ENCODE measurements around the gene RPL35A. TPM values are rescaled to one million over a fixed set of nuclear protein-coding genes. Genes with fewer than 3 reads are reported as not detected.
"Not testable (repeated sequence)": the region's sequence is repeated elsewhere in the genome, so short reads cannot be mapped to it uniquely, and the experiment has no call there.

Gene RPL35A
- polyA plus RNA-seq, 12 donors: 1,356 to 4,145 (median 1,792) TPM; not detected in 1

DNA sequence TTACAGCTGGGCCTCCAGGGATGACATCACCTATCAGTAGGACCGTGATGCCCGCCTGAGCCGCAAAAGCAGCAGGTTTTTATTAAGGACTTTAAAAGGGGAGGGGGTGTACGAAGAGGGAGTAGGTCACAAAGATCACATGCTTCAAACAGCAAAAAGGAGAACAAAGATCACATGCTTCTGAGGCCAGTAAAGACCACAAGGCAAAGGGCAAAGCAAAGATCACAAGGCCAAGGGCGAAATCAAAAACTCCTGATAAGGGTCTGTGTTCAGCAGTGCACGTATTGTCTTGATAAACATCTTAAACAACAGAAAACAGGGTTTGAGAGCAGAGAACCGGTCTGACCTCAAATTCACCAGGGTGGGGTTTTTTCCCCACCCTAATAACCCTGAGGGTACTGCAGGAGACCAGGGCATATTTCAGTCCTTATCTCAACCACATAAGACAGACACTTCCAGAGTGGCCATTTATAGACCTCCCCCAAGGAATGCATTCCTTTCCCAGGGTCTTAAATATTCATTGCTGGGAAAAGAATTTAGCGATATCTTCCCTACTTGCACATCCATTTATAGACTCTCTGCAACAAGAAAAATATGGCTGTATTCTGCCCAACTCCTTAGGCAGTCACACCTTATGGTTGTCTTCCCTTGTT, 17.5 kb downstream of the RPL35A start:
- DNase-seq: not testable (repeated sequence)

DNA sequence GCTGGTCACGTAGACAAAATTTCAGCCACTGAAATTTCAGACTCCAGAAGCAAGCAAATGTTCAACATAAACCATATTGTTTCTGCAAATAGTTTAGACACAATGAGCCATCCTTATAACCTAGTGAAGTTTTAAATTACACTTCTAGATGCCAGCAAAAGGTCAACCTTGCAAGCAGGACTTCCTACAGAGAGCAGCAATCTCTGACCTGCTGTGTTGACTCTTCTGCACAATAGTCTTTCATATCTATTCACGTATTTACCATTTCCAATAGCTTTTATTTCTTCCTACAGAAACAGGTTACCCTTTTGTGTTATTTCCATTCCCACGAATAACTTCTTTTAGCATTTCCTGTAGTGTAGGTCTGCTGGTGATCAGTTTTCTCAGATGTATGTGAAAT, 20.6 kb downstream of the RPL35A start:
- no peak for DNase-seq

DNA sequence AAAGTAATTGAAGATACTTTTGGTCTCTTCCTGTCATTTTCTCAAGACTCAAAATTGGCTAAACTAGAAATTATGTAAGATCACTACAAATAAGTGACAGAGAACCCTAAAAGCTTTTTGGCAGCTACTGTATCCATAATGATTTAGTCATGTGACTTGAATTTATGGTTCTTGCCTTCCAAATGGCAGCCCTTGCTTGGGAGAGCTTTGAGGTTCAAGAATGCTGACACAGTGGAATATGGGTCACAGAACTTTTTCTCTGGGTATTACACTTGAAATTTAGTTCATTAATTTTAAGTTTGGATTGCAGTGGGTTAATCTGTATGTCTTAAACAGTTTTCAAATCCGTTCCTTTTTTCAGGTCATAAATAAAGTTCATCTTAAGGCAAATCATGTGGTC, 24.0 kb downstream of the RPL35A start:
- DNase-seq: no peak

DNA sequence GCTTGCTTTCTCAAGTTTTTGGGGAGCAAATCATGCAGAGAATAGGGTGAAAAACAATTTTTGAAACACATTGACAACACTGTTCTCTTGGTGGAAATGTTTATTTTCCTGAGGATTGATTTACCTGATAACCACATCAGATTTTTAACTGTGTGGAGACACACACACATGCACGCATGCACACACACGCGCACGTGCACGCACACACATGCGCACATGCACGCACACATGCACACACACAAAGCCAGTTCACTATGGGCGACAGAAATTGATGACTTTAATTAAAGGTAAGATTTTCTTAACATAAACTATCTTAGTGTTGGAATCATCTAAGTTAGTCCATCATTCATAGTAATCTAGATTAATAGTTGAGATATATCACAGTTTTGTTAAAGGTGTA, 25.3 kb downstream of the RPL35A start:
- no peak for DNase-seq

DNA sequence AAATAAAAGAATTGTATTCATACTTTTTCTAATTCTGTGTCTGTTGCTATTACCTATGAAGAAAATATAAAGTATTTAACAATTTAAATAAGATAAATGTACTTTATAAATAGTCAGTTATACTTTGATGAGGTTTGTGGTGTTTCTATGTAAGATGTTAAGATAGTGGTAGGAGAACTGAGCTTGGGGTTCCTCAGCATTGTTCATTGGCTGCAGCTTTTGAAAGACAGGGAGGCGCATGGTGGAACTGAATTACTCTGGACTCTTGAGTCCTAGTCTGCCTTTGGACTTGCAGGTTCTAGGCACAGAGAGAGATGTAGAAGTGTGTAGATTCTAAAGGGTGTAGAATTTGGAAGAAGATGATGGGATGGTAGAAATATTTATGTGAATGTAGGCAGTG, 33.1 kb downstream of the RPL35A start:
- no peak for DNase-seq

DNA sequence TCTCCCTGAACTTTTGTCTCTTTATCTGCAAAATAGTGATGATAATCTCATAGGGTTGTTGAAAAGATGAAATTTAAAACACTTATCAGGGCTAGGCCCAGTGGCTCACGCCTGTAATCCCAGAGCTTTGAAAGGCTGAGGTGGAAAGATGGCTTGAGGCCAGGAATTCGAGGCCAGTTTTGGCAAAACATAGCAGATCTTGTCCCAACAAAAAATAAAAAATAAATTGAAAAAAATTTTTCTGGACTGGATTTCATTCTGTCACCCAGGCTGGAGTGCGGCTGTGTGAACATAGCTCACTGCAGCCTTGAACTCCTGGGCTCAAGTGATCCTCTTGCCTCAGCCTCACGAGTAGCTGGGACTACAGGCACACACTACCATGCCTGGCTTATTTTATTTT, 39.7 kb downstream of the RPL35A start:
- peak; percentile 6 for DNase-seq

DNA sequence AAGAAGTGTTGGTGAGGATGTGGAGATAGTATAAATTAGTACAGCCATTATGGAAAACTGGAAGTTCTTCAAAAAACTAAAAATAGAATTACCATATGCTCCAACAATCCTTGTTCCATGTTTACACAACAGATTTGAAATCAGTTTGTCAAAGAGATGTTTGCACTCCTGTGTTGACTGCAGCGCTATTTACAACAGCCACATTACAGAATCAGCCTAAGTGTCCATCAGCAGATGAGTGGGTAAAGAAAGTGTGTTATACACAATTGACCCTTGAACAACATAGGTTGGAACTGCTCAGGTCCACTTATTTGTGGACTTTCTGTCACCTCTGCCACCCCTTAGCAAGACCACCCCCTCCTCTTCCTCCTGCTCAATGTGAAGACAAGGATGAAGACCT, 44.7 kb downstream of the RPL35A start:
- DNase-seq: no peak

DNA sequence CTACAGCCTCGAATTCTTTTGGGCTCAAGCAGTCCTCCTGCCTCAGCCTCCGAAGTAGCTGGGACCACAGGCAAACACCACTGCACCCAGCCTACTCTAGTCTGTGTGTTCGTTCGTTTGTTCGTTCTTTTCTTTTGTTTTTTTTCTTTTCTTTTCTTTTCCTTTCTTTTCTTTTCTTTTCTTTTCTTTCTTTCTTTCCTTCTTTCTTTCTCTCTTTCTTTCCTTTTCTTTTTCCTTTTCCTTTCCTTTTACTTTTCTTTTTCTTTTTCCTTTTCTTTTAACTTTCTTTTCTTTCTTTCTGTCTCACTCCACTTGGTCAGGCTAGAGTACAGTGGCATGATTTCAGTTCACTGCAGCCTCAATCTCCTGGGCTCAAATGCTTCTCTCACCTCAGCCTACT, 46.9 kb downstream of the RPL35A start:
- no peak for DNase-seq

DNA sequence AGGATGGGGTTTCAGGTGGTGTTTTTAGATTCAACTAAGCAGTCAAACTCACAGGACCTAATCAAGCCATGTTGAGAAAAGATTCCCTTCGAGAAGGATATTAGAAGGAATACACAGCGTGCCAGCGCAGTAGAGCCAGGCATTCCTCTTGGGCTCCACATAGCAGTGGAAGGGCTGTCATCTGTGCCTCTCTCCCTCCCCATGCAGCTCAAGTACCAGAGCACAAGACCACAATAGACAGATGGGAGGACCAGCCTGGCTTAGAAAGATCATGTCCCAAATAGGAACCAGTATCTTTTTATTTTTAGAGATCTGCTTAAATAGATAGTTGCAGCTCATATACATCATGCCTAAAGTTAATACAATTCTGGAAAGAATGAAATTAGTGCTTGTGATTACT, 47.9 kb downstream of the RPL35A start:
- no peak for DNase-seq

Other genes starting within 250 kb of the RPL35A start
- 10 to 100 TPM in 4 of 12 donors, 1 to 10 TPM in 7, not detected in 1; 6.7 to 15.9 (median 8.8) TPM for gene RUBCN, start 213.3 kb upstream of the RPL35A start, polyA plus RNA-seq (ENCODE audit: insufficient read length in 12 of 12)
- gene FYTTD1, start 200.3 kb upstream of the RPL35A start, polyA plus RNA-seq (ENCODE audit: insufficient read length in 12 of 12): 10 to 100 TPM in 11 of 12 donors, not detected in 1; 43.7 to 90.0 (median 76.2) TPM
- 10 to 100 TPM in 11 of 12 donors, not detected in 1; 14.2 to 54.5 (median 30.1) TPM for gene LRCH3, start 158.9 kb upstream of the RPL35A start, polyA plus RNA-seq (ENCODE audit: insufficient read length in 12 of 12)
- 1 to 10 TPM in 11 of 12 donors, not detected in 1; 2.4 to 8.0 (median 3.7) TPM for gene LMLN, start 10.0 kb downstream of the RPL35A start, polyA plus RNA-seq (ENCODE audit: insufficient read length in 12 of 12)